H9 (cell line): Measurements from ENCODE around the gene PMM2. TPM values are rescaled to one million over a fixed set of nuclear protein-coding genes. Genes with fewer than 3 reads are reported as not detected.

Experiments
- DNase-seq: peaks from one replicate; pipeline ENCODE4 v3.0.0-alpha.2; 2017
- H2AFZ ChIP-seq: one replicate; pipeline ENCODE4 v1.6.1; 2013; ENCODE audit warnings: mild to moderate bottlenecking, low read length, control low read depth, moderate library complexity
- H2AK5ac ChIP-seq: 2 replicates; pipeline ENCODE4 v1.6.1; 2013; ENCODE audit warnings: low read length, control low read depth, mixed read lengths; ENCODE audit not compliant: insufficient read length
- H2BK120ac ChIP-seq: one replicate; pipeline ENCODE4 v1.6.1; 2013; ENCODE audit warnings: low read depth, mild to moderate bottlenecking, low read length, control low read depth, inconsistent platforms; ENCODE audit not compliant: poor library complexity, severe bottlenecking
- H2BK12ac ChIP-seq: 2 replicates; pipeline ENCODE4 v1.6.1; 2013; ENCODE audit warnings: low read length, control low read depth, mixed read lengths, low read depth; ENCODE audit not compliant: insufficient read length
- H2BK15ac ChIP-seq: 2 replicates; pipeline ENCODE4 v1.6.1; 2013; ENCODE audit warnings: low read depth, low read length, control low read depth
- H2BK20ac ChIP-seq: one replicate; pipeline ENCODE4 v1.6.1; 2013; ENCODE audit warnings: low read depth, mild to moderate bottlenecking, low read length, control low read depth, inconsistent platforms; ENCODE audit not compliant: poor library complexity, severe bottlenecking
- H2BK5ac ChIP-seq: 2 replicates; pipeline ENCODE4 v1.6.1; 2013; ENCODE audit warnings: low read length, control low read depth, mixed read lengths; ENCODE audit not compliant: insufficient read length
- H3K14ac ChIP-seq: 2 replicates; pipeline ENCODE4 v1.6.1; 2013; ENCODE audit warnings: low read length, control low read depth; ENCODE audit not compliant: insufficient read depth
- H3K18ac ChIP-seq: 2 replicates; pipeline ENCODE4 v1.6.1; 2013; ENCODE audit warnings: low read depth, mild to moderate bottlenecking, mixed read lengths, low read length, control low read depth; ENCODE audit not compliant: insufficient read length
- H3K23ac ChIP-seq: 2 replicates; pipeline ENCODE4 v1.6.1; 2013; ENCODE audit warnings: low read length, control low read depth, mixed read lengths, low read depth; ENCODE audit not compliant: insufficient read length
- H3K23me2 ChIP-seq: 2 replicates; pipeline ENCODE4 v1.6.1; 2013; ENCODE audit warnings: low read depth, mild to moderate bottlenecking, mixed read lengths, low read length, control low read depth; ENCODE audit not compliant: insufficient read length, poor library complexity, severe bottlenecking
- H3K27ac ChIP-seq: 2 replicates; pipeline ENCODE4 v1.5.1; 2013; ENCODE audit warnings: low read length, control low read depth, mixed read lengths, low read depth; ENCODE audit not compliant: insufficient read length
- H3K27me3 ChIP-seq: 2 replicates; pipeline ENCODE4 v1.6.1; 2013; ENCODE audit warnings: low read length, control low read depth, inconsistent platforms; ENCODE audit not compliant: insufficient read depth
- H3K4ac ChIP-seq: 2 replicates; pipeline ENCODE4 v1.6.1; 2013; ENCODE audit warnings: low read depth, mild to moderate bottlenecking, control low read depth, inconsistent platforms, low read length, moderate library complexity
- H3K4me1 ChIP-seq: 2 replicates; pipeline ENCODE4 v1.6.1; 2013; ENCODE audit warnings: low read length, control low read depth, inconsistent platforms; ENCODE audit not compliant: insufficient read depth
- H3K4me2 ChIP-seq: 2 replicates; pipeline ENCODE4 v1.6.1; 2013; ENCODE audit warnings: low read length, control low read depth, mixed read lengths; ENCODE audit not compliant: insufficient read length, insufficient read depth
- H3K56ac ChIP-seq: 2 replicates; pipeline ENCODE4 v1.6.1; 2013; ENCODE audit warnings: low read depth, mild to moderate bottlenecking, mixed read lengths, low read length, control low read depth; ENCODE audit not compliant: insufficient read length
- H3K79me1 ChIP-seq: 2 replicates; pipeline ENCODE4 v1.6.1; 2013; ENCODE audit warnings: low read depth, mild to moderate bottlenecking, moderate library complexity, low read length, control low read depth, inconsistent platforms; ENCODE audit not compliant: insufficient read depth, poor library complexity, severe bottlenecking
- H3K79me2 ChIP-seq: 2 replicates; pipeline ENCODE4 v1.6.1; 2013; ENCODE audit warnings: low read length, control low read depth, inconsistent platforms; ENCODE audit not compliant: insufficient read depth
- H3K9ac ChIP-seq: 2 replicates; pipeline ENCODE4 v1.6.1; 2013; ENCODE audit warnings: low read length, control low read depth, mixed read lengths; ENCODE audit not compliant: insufficient read length; ENCODE audit errors: extremely low read depth
- H3K9me3 ChIP-seq: one replicate; pipeline ENCODE4 v1.6.1; 2013; ENCODE audit warnings: low read depth, low read length, inconsistent platforms; ENCODE audit not compliant: control insufficient read depth
- H3T11ph ChIP-seq: one replicate; pipeline ENCODE4 v1.6.1; 2013; ENCODE audit warnings: mild to moderate bottlenecking, low read length, control low read depth, inconsistent platforms
- H4K20me1 ChIP-seq: one replicate; pipeline ENCODE4 v1.6.1; 2013; ENCODE audit not compliant: control insufficient read depth, insufficient read length, insufficient read depth
- H4K5ac ChIP-seq: 2 replicates; pipeline ENCODE4 v1.6.1; 2013; ENCODE audit warnings: low read depth, mild to moderate bottlenecking, mixed read lengths, low read length, control low read depth; ENCODE audit not compliant: insufficient read length
- H4K8ac ChIP-seq: replicated peaks from 2 replicates; pipeline ENCODE4 v1.6.1; 2013; ENCODE audit warnings: low read length, control low read depth, mixed read lengths, low read depth; ENCODE audit not compliant: insufficient read length
- H4K91ac ChIP-seq: 2 replicates; pipeline ENCODE4 v1.6.1; 2013; ENCODE audit warnings: low read depth, mild to moderate bottlenecking, moderate library complexity, mixed read lengths, low read length, control low read depth; ENCODE audit not compliant: insufficient read length
- H3K27ac Mint-ChIP-seq, 3 experiments: 2 replicates in 2 of 3; 3 replicates in 1 of 3; pipeline ENCODE4 v1.8.0; 2020 to 2021; ENCODE audit warnings: mixed read lengths in 3 of 3, mild to moderate bottlenecking in 1 of 3, moderate library complexity in 1 of 3
- H3K27me3 Mint-ChIP-seq: 2 replicates; pipeline ENCODE4 v1.8.0; 2021; ENCODE audit warnings: low read depth, mild to moderate bottlenecking, moderate library complexity, mixed read lengths
- H3K36me3 Mint-ChIP-seq, 3 experiments: 2 replicates in 2 of 3; 3 replicates in 1 of 3; pipeline ENCODE4 v1.8.0; 2020 to 2021; ENCODE audit warnings: low read depth in 3 of 3, mixed read lengths in 3 of 3; ENCODE audit not compliant: insufficient read depth in 1 of 3
- H3K4me1 Mint-ChIP-seq, 2 experiments: 2 replicates each; pipeline ENCODE4 v1.8.0; 2020; ENCODE audit warnings: mixed read lengths in 2 of 2
- H3K4me3 Mint-ChIP-seq, 2 experiments: 2 replicates in 1 of 2; 3 replicates in 1 of 2; pipeline ENCODE4 v1.8.0; 2020 to 2021; ENCODE audit warnings: mild to moderate bottlenecking in 2 of 2, mixed read lengths in 2 of 2, moderate library complexity in 1 of 2
- H3K9me3 Mint-ChIP-seq, 2 experiments: 2 replicates in 1 of 2; 3 replicates in 1 of 2; pipeline ENCODE4 v1.8.0; 2020; ENCODE audit warnings: mild to moderate bottlenecking in 2 of 2, mixed read lengths in 2 of 2, moderate library complexity in 1 of 2
- CTCF ChIP-seq: fragments of 200-600 bp; sonication (generic); conservative IDR thresholded peaks from 3 replicates; pipeline ENCODE4 v1.8.0; 2021; ENCODE audit warnings: antibody characterized with exemption, mild to moderate bottlenecking
- WGBS: extraction: QIAGEN DNeasy Blood & Tissue Kit; methylation state at CpG from one replicate; pipeline ENCODE4 v1.1.7; 2013; ENCODE audit warnings: missing lambda C conversion rate, low lambda C conversion rate, mixed read lengths; ENCODE audit not compliant: insufficient read length; ENCODE audit errors: extremely low coverage; 5-methylcytosine and 5-hydroxymethylcytosine counted together
- total RNA-seq: library from RNA; stranded (reverse); gene quantifications from 2 replicates; pipeline ENCODE4 v1.2.1, GENCODE V29; 2021

Gene PMM2
- total RNA-seq, 1 experiment from 2014 or later, result 82.7 TPM

- TF ChIP-seq CTCF, result no peak
- H3K4me3 Mint-ChIP-seq, result no peak overlapping the region
- DNase-seq, result no peak
Observed at GRCh38 chr16:8758022-8758421, 39.6 kb upstream of the PMM2 start.

More at GRCh38 chr16:8758022-8758421, 39.6 kb upstream of the PMM2 start:
- Histone ChIP-seq H3K79me1 (no peaks in the 10 kb centered on the region), H2BK5ac (no peak overlapping the region), H4K20me1 (no peaks in the 10 kb centered on the region), H3K79me2 (no peaks in the 10 kb centered on the region), H3K56ac (no peak overlapping the region), H4K5ac (no peak overlapping the region), H3K27me3 (no peaks in the 10 kb centered on the region), H3K27ac (no peak overlapping the region), H2AK5ac (no peak overlapping the region), H2BK12ac (no peak overlapping the region), H2BK120ac (no peak overlapping the region), H3K4ac (no peak overlapping the region), H2AFZ (no peak overlapping the region), H3K9ac (no peak overlapping the region), H3T11ph (no peak overlapping the region), H4K91ac (no peak overlapping the region), H2BK15ac (no peak overlapping the region), H3K14ac (no peak overlapping the region), H3K18ac (no peak overlapping the region), H3K23ac (no peak overlapping the region), H2BK20ac (no peak overlapping the region), H3K4me2 (no peak overlapping the region), H3K4me1 (no peaks in the 10 kb centered on the region), H4K8ac (no peak overlapping the region), H3K23me2 (no peaks in the 10 kb centered on the region), H3K9me3 (no peaks in the 10 kb centered on the region)
- H3K27me3 Mint-ChIP-seq, result no peaks in the 10 kb centered on the region; the same call in 1 of the 2 replicates
- H3K9me3 Mint-ChIP-seq, result no peaks in the 10 kb centered on the region
- peaks cover 0 to 18% of the 10 kb centered on the region in 2 experiments; a peak in 2 of 4 replicates for H3K4me1 Mint-ChIP-seq
- no CpG with 5 or more reads among the region's 6 CpGs for WGBS
- H3K36me3 Mint-ChIP-seq, result no peaks in the 10 kb centered on the region
- H3K27ac Mint-ChIP-seq, result no peak overlapping the region
